ENCODE measurements around the gene TRPC4. TPM values are rescaled to one million over a fixed set of nuclear protein-coding genes. Genes with fewer than 3 reads are reported as not detected.

The TRPC4 gene
- total RNA-seq, 2 experiments from 2014 or later: not detected

DNA sequence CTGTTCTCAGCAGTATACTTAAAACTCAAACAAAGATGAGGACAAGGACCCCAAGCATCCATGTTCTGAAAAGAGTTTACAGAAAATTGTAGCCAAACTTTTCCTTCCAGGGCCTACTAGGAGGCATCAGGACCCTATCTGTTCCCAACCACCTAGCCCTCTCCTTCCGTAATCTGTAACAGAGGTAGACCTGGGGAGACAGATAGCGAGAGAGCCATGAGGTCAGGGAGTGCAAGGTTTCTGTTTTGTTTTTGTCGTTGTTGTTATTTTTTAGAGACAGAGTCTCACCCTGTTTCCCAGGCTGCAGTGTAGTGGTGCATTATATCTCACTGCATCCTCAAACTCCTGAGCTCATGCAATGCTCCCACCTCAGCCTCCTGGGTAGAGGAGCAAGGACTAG lies 187.1 kb downstream of the TRPC4 start:
- DNase-seq (ENCODE audit: low spot score): no peak
- H2AFZ ChIP-seq (ENCODE audit: low read length): no peak overlapping the region
- H3K4me1 ChIP-seq (ENCODE audit: insufficient read depth, low read length, poor library complexity, severe bottlenecking): no peaks in the 10 kb centered on the region
- no peak overlapping the region for H3K27ac ChIP-seq (ENCODE audit: low read depth, low read length, poor library complexity, severe bottlenecking)
- no peaks in the 10 kb centered on the region for H3K36me3 ChIP-seq (ENCODE audit: insufficient read depth, low read length)
- no peaks in the 10 kb centered on the region for H3K9me3 ChIP-seq (ENCODE audit: low read length)
- ChIA-PET POLR2A (interaction anchor here (0.6 kb wide), 2 partner anchors 134 to 211 kb away, joined by 3 to 4 read pairs; no protein-coding TSS in a partner anchor), CTCF (ENCODE audit: unreplicated experiment) (no interaction called here)
- intact Hi-C loops (cut with micrococcal nuclease; ENCODE audit: unreplicated experiment): no loop called here
- no peak overlapping the region for H3K4me2 ChIP-seq (ENCODE audit: low read length)
- no TSS peak for BruUV-seq (replicated peaks)
- no peaks in the 10 kb centered on the region for H3K79me2 ChIP-seq (ENCODE audit: insufficient read depth, low read depth, low read length)
- TF ChIP-seq EZH2phosphoT487 (IDR thresholded peaks at IDR 0.05; ENCODE audit: borderline replicate concordance, low read depth, low read length): no peak
- TF ChIP-seq, protein P1, sequence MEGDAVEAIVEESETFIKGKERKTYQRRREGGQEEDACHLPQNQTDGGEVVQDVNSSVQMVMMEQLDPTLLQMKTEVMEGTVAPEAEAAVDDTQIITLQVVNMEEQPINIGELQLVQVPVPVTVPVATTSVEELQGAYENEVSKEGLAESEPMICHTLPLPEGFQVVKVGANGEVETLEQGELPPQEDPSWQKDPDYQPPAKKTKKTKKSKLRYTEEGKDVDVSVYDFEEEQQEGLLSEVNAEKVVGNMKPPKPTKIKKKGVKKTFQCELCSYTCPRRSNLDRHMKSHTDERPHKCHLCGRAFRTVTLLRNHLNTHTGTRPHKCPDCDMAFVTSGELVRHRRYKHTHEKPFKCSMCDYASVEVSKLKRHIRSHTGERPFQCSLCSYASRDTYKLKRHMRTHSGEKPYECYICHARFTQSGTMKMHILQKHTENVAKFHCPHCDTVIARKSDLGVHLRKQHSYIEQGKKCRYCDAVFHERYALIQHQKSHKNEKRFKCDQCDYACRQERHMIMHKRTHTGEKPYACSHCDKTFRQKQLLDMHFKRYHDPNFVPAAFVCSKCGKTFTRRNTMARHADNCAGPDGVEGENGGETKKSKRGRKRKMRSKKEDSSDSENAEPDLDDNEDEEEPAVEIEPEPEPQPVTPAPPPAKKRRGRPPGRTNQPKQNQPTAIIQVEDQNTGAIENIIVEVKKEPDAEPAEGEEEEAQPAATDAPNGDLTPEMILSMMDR (conservative IDR thresholded peaks at IDR 0.05; ENCODE audit: low read length): no peak
- H3K4me3 ChIP-seq (ENCODE audit: low read depth, low read length, poor library complexity, severe bottlenecking): no peak overlapping the region
- H3K9me2 ChIP-seq (ENCODE audit: insufficient read depth, low read length): no peaks in the 10 kb centered on the region
- no peaks in the 10 kb centered on the region for H4K20me1 ChIP-seq (ENCODE audit: insufficient read depth, low read length)

GRCh38 chr13:37681281-37682032 lies 188.1 kb downstream of the TRPC4 start:
- ChIA-PET CTCF (ENCODE audit: unreplicated experiment) (no interaction called here), POLR2A (no interaction called here)
- no peaks in the 10 kb centered on the region for H3K4me1 ChIP-seq (ENCODE audit: insufficient read depth, low read length, poor library complexity, severe bottlenecking)
- TF ChIP-seq, protein P1 (conservative IDR thresholded peaks at IDR 0.05; ENCODE audit: low read length): no peak
- H2AFZ ChIP-seq (ENCODE audit: low read length): no peak overlapping the region
- H3K9me2 ChIP-seq (ENCODE audit: insufficient read depth, low read length): no peaks in the 10 kb centered on the region
- BruUV-seq (replicated peaks): no TSS peak
- DNase-seq (ENCODE audit: low spot score): no peak
- intact Hi-C loops (cut with micrococcal nuclease; ENCODE audit: unreplicated experiment): no loop called here
- no peak overlapping the region for H3K4me2 ChIP-seq (ENCODE audit: low read length)
- no peaks in the 10 kb centered on the region for H3K79me2 ChIP-seq (ENCODE audit: insufficient read depth, low read depth, low read length)
- H3K36me3 ChIP-seq (ENCODE audit: insufficient read depth, low read length): no peaks in the 10 kb centered on the region
- no peak overlapping the region for H3K27ac ChIP-seq (ENCODE audit: low read depth, low read length, poor library complexity, severe bottlenecking)
- no peak overlapping the region for H3K4me3 ChIP-seq (ENCODE audit: low read depth, low read length, poor library complexity, severe bottlenecking)
- H3K9me3 ChIP-seq (ENCODE audit: low read length): no peaks in the 10 kb centered on the region
- H4K20me1 ChIP-seq (ENCODE audit: insufficient read depth, low read length): no peaks in the 10 kb centered on the region

GRCh38 chr13:37680137-37680536 lies 189.4 kb downstream of the TRPC4 start:
- intact Hi-C loops (cut with micrococcal nuclease; ENCODE audit: unreplicated experiment): no loop called here
- CTCF ChIA-PET (ENCODE audit: unreplicated experiment): no interaction called here
- TF ChIP-seq, protein P1 (conservative IDR thresholded peaks at IDR 0.05; ENCODE audit: low read length): no peak
- no peak for TF ChIP-seq EZH2phosphoT487 (IDR thresholded peaks at IDR 0.05; ENCODE audit: borderline replicate concordance, low read depth, low read length)

More at GRCh38 chr13:37680137-37680536, 189.4 kb downstream of the TRPC4 start:
- no peaks in the 10 kb centered on the region for H3K79me2 ChIP-seq (ENCODE audit: insufficient read depth, low read depth, low read length)
- no peak overlapping the region for H3K4me3 ChIP-seq (ENCODE audit: low read depth, low read length, poor library complexity, severe bottlenecking)
- no TSS peak for BruUV-seq (replicated peaks)
- H3K36me3 ChIP-seq (ENCODE audit: insufficient read depth, low read length): no peaks in the 10 kb centered on the region
- H3K4me1 ChIP-seq (ENCODE audit: insufficient read depth, low read length, poor library complexity, severe bottlenecking): no peaks in the 10 kb centered on the region
- POLR2A ChIA-PET: no interaction called here
- no peaks in the 10 kb centered on the region for H3K9me3 ChIP-seq (ENCODE audit: low read length)
- H4K20me1 ChIP-seq (ENCODE audit: insufficient read depth, low read length): no peaks in the 10 kb centered on the region
- no peak overlapping the region for H2AFZ ChIP-seq (ENCODE audit: low read length)
- H3K27ac ChIP-seq (ENCODE audit: low read depth, low read length, poor library complexity, severe bottlenecking): no peak overlapping the region
- H3K4me2 ChIP-seq (ENCODE audit: low read length): no peak overlapping the region
- H3K9me2 ChIP-seq (ENCODE audit: insufficient read depth, low read length): no peaks in the 10 kb centered on the region
- no peak for DNase-seq (ENCODE audit: low spot score)

Data from OCI-LY7 (cell line).